GM12878 (cell line): ENCODE results near the gene VPS33B. TPM values are rescaled to one million over a fixed set of nuclear protein-coding genes. Genes with fewer than 3 reads are reported as not detected.
A peak's percentile ranks its signal among the peaks of the same experiment; 100 is the strongest.

Experiments
- ATAC-seq: fragments of 200-7000 bp; cut with Tn5 transposase; 3 replicates; pipeline ENCODE4 v1.9.1; 2020; ENCODE audit warnings: mild to moderate bottlenecking, moderate library complexity
- BruUV-seq: library from RNA; stranded (reverse); fragments of 400-500 nt; replicated peaks from 2 replicates; lab custom pipeline; 2021; lab: Mats Ljungman, UMichigan
- CTCF ChIA-PET: fragments of 300-600 bp; sonication (Branson Sonifier 250); formaldehyde crosslinking; extraction: SDS; loops from one replicate; lab custom pipeline; 2021; ENCODE audit warnings: inconsistent platforms; lab: Yijun Ruan, JAX
- POLR2A ChIA-PET: fragments of 350-600 bp; formaldehyde crosslinking; extraction: SDS; loops from one replicate; lab custom pipeline; 2021; ENCODE audit warnings: inconsistent platforms; lab: Charles Lee
- RAD21 ChIA-PET: fragments of 300-600 bp; sonication (Branson Sonifier 250); formaldehyde crosslinking; loops from one replicate; lab custom pipeline; 2023; ENCODE audit warnings: antibody characterized with exemption; ENCODE audit not compliant: unreplicated experiment; lab: Charles Lee
- SMC1A ChIA-PET: fragments of 300-600 bp; sonication (Branson Sonifier 250); formaldehyde crosslinking; loops from one replicate; lab custom pipeline; 2023; ENCODE audit not compliant: unreplicated experiment, uncharacterized antibody; lab: Charles Lee
- DNase-seq: peaks from one replicate; pipeline ENCODE4 v3.0.0-alpha.2; 2011; ENCODE audit warnings: low read depth, low spot score
- FAIRE-seq: peaks from 3 replicates; lab custom pipeline; 2011; peaks lifted over from hg19 to GRCh38; lab: Jason Lieb, UNC
- H2AFZ ChIP-seq: 2 replicates; pipeline ENCODE4 v1.6.0; 2011; ENCODE audit warnings: low read depth, low read length, control low read depth; ENCODE audit not compliant: control insufficient read depth
- H3K27ac ChIP-seq: 2 replicates; pipeline ENCODE4 v1.5.1; 2011; ENCODE audit warnings: control low read depth; ENCODE audit not compliant: control insufficient read depth, insufficient read depth
- H3K27me3 ChIP-seq, 2 experiments: replicated peaks in 1 of 2; 2 replicates each; pipeline versions ENCODE4 v1.6.0 to v1.6.1; 2011; ENCODE audit warnings: low read length in 1 of 2; ENCODE audit not compliant: control insufficient read depth in 2 of 2, insufficient read depth in 2 of 2
- H3K36me3 ChIP-seq, 2 experiments: 2 replicates each; pipeline ENCODE4 v1.5.1; 2011; ENCODE audit warnings: low read length in 1 of 2; ENCODE audit not compliant: control insufficient read depth in 2 of 2, insufficient read depth in 2 of 2
- H3K4me1 ChIP-seq: 2 replicates; pipeline ENCODE4 v1.6.1; 2011; ENCODE audit warnings: mild to moderate bottlenecking, low read length, moderate library complexity, mixed read lengths; ENCODE audit not compliant: control insufficient read depth, insufficient read depth
- H3K4me2 ChIP-seq: 2 replicates; pipeline ENCODE4 v1.6.0; 2011; ENCODE audit warnings: control low read depth; ENCODE audit not compliant: control insufficient read depth, insufficient read depth
- H3K4me3 ChIP-seq: fragments of 200-600 bp; sonication (generic); 2 replicates; pipeline ENCODE4 v1.5.1; 2016
- H3K79me2 ChIP-seq: 2 replicates; pipeline ENCODE4 v1.6.0; 2011; ENCODE audit warnings: low read length; ENCODE audit not compliant: control insufficient read depth, insufficient read depth
- H3K9ac ChIP-seq: 2 replicates; pipeline ENCODE4 v1.8.0; 2011; ENCODE audit warnings: low read length, control low read depth, mixed read lengths; ENCODE audit not compliant: control insufficient read depth, insufficient read depth
- H3K9me3 ChIP-seq: replicated peaks from 3 replicates; pipeline ENCODE4 v1.5.1; 2011; ENCODE audit warnings: mild to moderate bottlenecking, low read length; ENCODE audit not compliant: control insufficient read depth, insufficient read depth
- H4K20me1 ChIP-seq: 2 replicates; pipeline ENCODE4 v1.6.0; 2011; ENCODE audit not compliant: control insufficient read depth, insufficient read depth
- NFYB ChIP-seq: IDR thresholded peaks from 2 replicates; pipeline ENCODE4 v1.6.1; 2011; ENCODE audit warnings: low read depth, mild to moderate bottlenecking, low read length, improper control_type of control experiment, moderate library complexity; ENCODE audit not compliant: insufficient read depth
- POLR2A ChIP-seq: IDR thresholded peaks from 2 replicates; pipeline ENCODE4 v1.6.1; 2011; ENCODE audit warnings: low read depth, mild to moderate bottlenecking, low read length
- SMARCA5 ChIP-seq: fragments of 450-650 bp; IDR thresholded peaks from 2 replicates; pipeline ENCODE4 v1.6.1; 2017; ENCODE audit warnings: mild to moderate bottlenecking
- ZNF622 ChIP-seq: fragments of 450-650 bp; IDR thresholded peaks from 2 replicates; pipeline ENCODE4 v1.6.1; 2017; ENCODE audit warnings: mild to moderate bottlenecking, inconsistent platforms
- WGBS: methylation state at CpG from one replicate; pipeline ENCODE4 v1.1.6; 2016; ENCODE audit warnings: low lambda C conversion rate; ENCODE audit not compliant: insufficient replicate concordance, insufficient coverage; ENCODE audit errors: missing lambda C conversion rate; 5-methylcytosine and 5-hydroxymethylcytosine counted together
- in situ Hi-C: fragments of 300-500 bp; cut with MboI; formaldehyde crosslinking; loops from 9 replicates; pipeline ENCODE4 v1.14.3; 2018; ENCODE audit warnings: mixed read lengths
- intact Hi-C: fragments of 100-400 bp; cut with micrococcal nuclease; formaldehyde crosslinking; loops from one replicate; pipeline ENCODE4 v1.14.2; 2022; ENCODE audit not compliant: unreplicated experiment
- polyA plus RNA-seq, 11 experiments: library from polyadenylated mRNA; depleted of rRNA in 4 of 11; unstranded in 6 of 11; stranded (reverse) in 5 of 11; fragments of >200 nt; fragmentation: Nextera tagmentation in 4 of 11; fragmentation: Illumina TruSeq in 1 of 11; extraction: Ambion mirVana in 4 of 11; extraction: Trizol in 1 of 11; gene quantifications; 1 replicate in 1 of 11; 2 replicates in 10 of 11; pipeline versions ENCODE4 v1.2.1 to v1.2.3, GENCODE V29; 2011 to 2016; ENCODE audit warnings: inconsistent platforms in 2 of 11, missing spikeins in 2 of 11, low read depth in 1 of 11
- total RNA-seq, 4 experiments: library from RNA; depleted of rRNA in 3 of 4; stranded (reverse); fragments of >200 nt in 3 of 4; fragmentation: Illumina TruSeq in 1 of 4; extraction: Trizol in 1 of 4; gene quantifications; 2 replicates each; pipeline versions ENCODE4 v1.2.1 to v1.2.3, GENCODE V29; 2013 to 2021

The VPS33B gene
- total and polyA plus RNA-seq, 10 of the 15 experiments (the other 5 are each of a cell fraction or from before 2014, with no cell fraction given) = 11.4 to 21.5 (median 15.2) TPM

DNA sequence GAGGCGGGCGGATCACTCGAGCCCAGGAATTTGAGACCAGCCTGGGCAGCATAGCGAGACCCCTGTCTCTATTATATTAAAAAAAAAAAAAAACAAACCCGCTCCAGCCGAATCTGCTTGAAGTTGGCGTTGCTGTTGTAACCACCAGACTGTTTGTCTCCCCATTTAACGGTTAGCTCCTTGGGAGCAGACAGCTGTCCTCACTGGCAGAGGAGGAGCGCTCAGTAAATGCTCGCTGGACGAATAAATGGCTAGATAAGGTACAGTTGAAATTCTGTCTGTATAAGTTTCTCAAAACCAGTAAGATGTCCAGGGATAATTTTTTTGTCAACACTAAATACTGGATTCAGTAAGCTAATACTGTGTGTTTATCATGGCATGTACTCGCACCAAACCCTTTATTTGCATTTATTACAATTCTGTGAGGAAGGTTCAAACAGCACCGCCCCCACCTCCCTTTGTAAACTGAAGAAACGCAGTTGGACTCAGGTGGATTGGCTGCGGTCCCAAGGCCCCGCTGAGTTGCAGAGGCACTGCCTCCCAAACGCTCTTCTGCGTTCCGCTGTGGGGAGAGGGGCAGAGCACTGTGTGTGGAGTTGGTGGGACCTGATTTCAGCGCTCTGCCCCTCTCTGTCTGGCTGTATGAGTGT, 66.6 kb downstream of the VPS33B start:
- ChIA-PET CTCF (interaction anchor here (0.5 to 6.4 kb wide), 21 partner anchors 11 to 320 kb away, joined by 3 to 74 read pairs (median 5); partner anchors contain the start of genes HDDC3, PRC1 and UNC45A), SMC1A (interaction anchor here (1.0 to 4.1 kb wide), 6 partner anchors 16 to 77 kb away, joined by 3 to 18 read pairs (median 8); partner anchors contain the start of genes HDDC3 and UNC45A), POLR2A (interaction anchor here (0.6 to 3.6 kb wide), 3 partner anchors 17 to 42 kb away, joined by 5 to 26 read pairs (median 5); no protein-coding TSS in a partner anchor)
- H3K79me2 ChIP-seq = peaks cover 24% of the 10 kb centered on the region
- no TSS peak for BruUV-seq
- in situ Hi-C loops (loop anchor here (25.0 kb wide), 1 partner anchor 1368 kb away; the partner anchor contains the start of gene TICRR), intact Hi-C loops (loop anchor here (1.0 to 5.0 kb wide), 4 partner anchors 37 to 316 kb away; partner anchors contain the start of genes PRC1 and VPS33B)
- peak overlapping the region; percentile 87 for H3K4me3 ChIP-seq
- H3K9me3 ChIP-seq = no peaks in the 10 kb centered on the region
- FAIRE-seq (no peak), ATAC-seq (no peak), DNase-seq (no peak)
- peak overlapping the region; percentile 98 for H3K9ac ChIP-seq
- no peak overlapping the region for H2AFZ ChIP-seq
- WGBS = 18% methylated on average over 20 of the region's 20 CpGs
- no peaks in the 10 kb centered on the region for H3K27me3 ChIP-seq
- H3K27ac ChIP-seq = peak overlapping the region; percentile 98
- peaks cover 17 to 20% of the 10 kb centered on the region in 2 experiments for H3K36me3 ChIP-seq
- H3K4me2 ChIP-seq = peak overlapping the region; percentile 78
- H4K20me1 ChIP-seq = no peaks in the 10 kb centered on the region
- TF ChIP-seq ZNF622 (no peak), SMARCA5 (no peak), POLR2A (peak; percentile 36; the same call in 1 of the 2 replicates), NFYB (no peak)
- TF ChIP-seq, all 136 proteins: peak for 1
- H3K4me1 ChIP-seq = peaks cover 3% of the 10 kb centered on the region; the same call in 1 of the 2 replicates
- RAD21 ChIA-PET = interaction anchor here (0.8 to 4.5 kb wide), 6 partner anchors 16 to 94 kb away, joined by 3 to 24 read pairs (median 3); partner anchors contain the start of genes HDDC3 and UNC45A
